H1 (cell line): ENCODE measurements around the gene TMEM174. TPM values are rescaled to one million over a fixed set of nuclear protein-coding genes. Genes with fewer than 3 reads are reported as not detected.

Source experiments
- CTCF ChIA-PET: fragments of 300-600 bp; sonication (Branson Sonifier 250); formaldehyde crosslinking; loops from one replicate; lab custom pipeline; 2021; ENCODE audit not compliant: partially characterized antibody; lab: Charles Lee
- POLR2A ChIA-PET: fragments of 300-600 bp; sonication (Branson Sonifier 250); formaldehyde crosslinking; loops from one replicate; lab custom pipeline; 2021; ENCODE audit warnings: inconsistent platforms; ENCODE audit not compliant: partially characterized antibody; lab: Charles Lee
- DNase-seq, 2 experiments: peaks; one replicate each; pipeline versions ENCODE4 v3.0.0 to v3.0.0-alpha.2; 2010 to 2022; ENCODE audit warnings: low spot score in 2 of 2, low read depth in 1 of 2, mixed read lengths in 1 of 2
- FAIRE-seq: peaks from 2 replicates; lab custom pipeline; 2011; peaks lifted over from hg19 to GRCh38; lab: Jason Lieb, UNC
- H2AFZ ChIP-seq: 2 replicates; pipeline ENCODE4 v1.8.1; 2012; ENCODE audit warnings: low read length, inconsistent platforms
- H2AK5ac ChIP-seq: 2 replicates; pipeline ENCODE4 v1.6.1; 2013; ENCODE audit warnings: low read depth, low read length
- H2BK120ac ChIP-seq: replicated peaks from 2 replicates; pipeline ENCODE3; 2013; ENCODE audit warnings: low read depth, low read length, inconsistent platforms
- H2BK12ac ChIP-seq: 2 replicates; pipeline ENCODE4 v1.6.1; 2013; ENCODE audit warnings: low read depth, low read length
- H2BK15ac ChIP-seq: 2 replicates; pipeline ENCODE4 v1.6.1; 2013; ENCODE audit warnings: low read length
- H2BK20ac ChIP-seq: 2 replicates; pipeline ENCODE4 v1.6.1; 2013; ENCODE audit warnings: low read length
- H2BK5ac ChIP-seq: 2 replicates; pipeline ENCODE4 v1.6.1; 2013; ENCODE audit warnings: low read depth, low read length
- H3K14ac ChIP-seq: 2 replicates; pipeline ENCODE4 v1.6.1; 2013; ENCODE audit warnings: inconsistent platforms; ENCODE audit not compliant: insufficient read length
- H3K18ac ChIP-seq: 2 replicates; pipeline ENCODE4 v1.6.1; 2013; ENCODE audit warnings: low read length; ENCODE audit errors: extremely low read depth
- H3K23ac ChIP-seq: 2 replicates; pipeline ENCODE4 v1.6.1; 2013; ENCODE audit warnings: inconsistent platforms; ENCODE audit not compliant: insufficient read length
- H3K23me2 ChIP-seq: 2 replicates; pipeline ENCODE4 v1.6.1; 2013; ENCODE audit warnings: low read depth, low read length
- H3K27ac ChIP-seq: 2 replicates; pipeline ENCODE4 v1.6.1; 2011; ENCODE audit warnings: low read depth, low read length, inconsistent platforms
- H3K27me3 ChIP-seq, 4 experiments: replicated peaks in 1 of 4; 1 replicate in 1 of 4; 2 replicates in 3 of 4; pipeline versions ENCODE4 v1.6.1 to v1.8.1; 2011 to 2013; ENCODE audit warnings: low read length in 3 of 4, mild to moderate bottlenecking in 3 of 4, inconsistent platforms in 2 of 4, mixed read lengths in 2 of 4, moderate library complexity in 1 of 4; ENCODE audit not compliant: control insufficient read depth in 3 of 4, insufficient read depth in 3 of 4; ENCODE audit errors: extremely low read depth in 1 of 4
- H3K36me3 ChIP-seq, 4 experiments: 2 replicates each; pipeline versions ENCODE4 v1.6.1 to v1.8.1; 2011 to 2013; ENCODE audit warnings: mild to moderate bottlenecking in 4 of 4, low read length in 3 of 4, moderate library complexity in 2 of 4, control low read depth in 1 of 4, inconsistent platforms in 1 of 4; ENCODE audit not compliant: insufficient read depth in 4 of 4, control insufficient read depth in 2 of 4
- H3K4ac ChIP-seq: replicated peaks from 2 replicates; pipeline ENCODE3; 2013; ENCODE audit warnings: low read length, low read depth, mixed read lengths, inconsistent platforms; ENCODE audit not compliant: insufficient read length
- H3K4me1 ChIP-seq, 4 experiments: replicated peaks in 1 of 4; 1 replicate in 1 of 4; 2 replicates in 3 of 4; pipeline versions ENCODE4 v1.6.1 to v1.8.1; 2011 to 2013; ENCODE audit warnings: low read length in 3 of 4, inconsistent platforms in 2 of 4, mixed read lengths in 1 of 4; ENCODE audit not compliant: insufficient read depth in 4 of 4, control insufficient read depth in 3 of 4
- H3K4me2 ChIP-seq, 2 experiments: 2 replicates each; pipeline versions ENCODE4 v1.6.1 to v1.8.1; 2011 to 2013; ENCODE audit warnings: low read depth in 2 of 2, low read length in 2 of 2, control low read depth in 1 of 2, inconsistent platforms in 1 of 2, mild to moderate bottlenecking in 1 of 2; ENCODE audit not compliant: insufficient read depth in 1 of 2
- H3K4me3 ChIP-seq, 4 experiments: fragments of 200-600, 300-600 bp in 1 of 4; sonication (generic), shearing (Covaris generic), sonication (Bioruptor Twin) in 1 of 4; 2 replicates each; pipeline versions ENCODE4 v1.5.1 to v1.8.1; 2011 to 2016; ENCODE audit warnings: low read length in 4 of 4, low read depth in 3 of 4, control low read depth in 2 of 4, inconsistent platforms in 2 of 4, mild to moderate bottlenecking in 2 of 4, mixed read lengths in 1 of 4, moderate library complexity in 1 of 4; ENCODE audit not compliant: insufficient read depth in 2 of 4; ENCODE audit errors: extremely low read depth in 1 of 4
- H3K56ac ChIP-seq: replicated peaks from 2 replicates; pipeline ENCODE3; 2013; ENCODE audit warnings: low read depth, mild to moderate bottlenecking, mixed read lengths, low read length, inconsistent platforms; ENCODE audit not compliant: insufficient read length
- H3K79me1 ChIP-seq: 2 replicates; pipeline ENCODE4 v1.6.1; 2013; ENCODE audit warnings: low read depth, low read length, control low read depth
- H3K79me2 ChIP-seq, 2 experiments: 2 replicates each; pipeline versions ENCODE4 v1.6.1 to v1.8.1; 2012 to 2013; ENCODE audit warnings: low read length in 2 of 2, mild to moderate bottlenecking in 2 of 2, inconsistent platforms in 1 of 2; ENCODE audit not compliant: insufficient read depth in 2 of 2, control insufficient read depth in 1 of 2
- H3K9ac ChIP-seq, 4 experiments: replicated peaks in 1 of 4; 1 replicate in 1 of 4; 2 replicates in 3 of 4; pipeline versions ENCODE4 v1.6.1 to v1.8.1; 2011 to 2013; ENCODE audit warnings: low read depth in 3 of 4, low read length in 3 of 4, control low read depth in 2 of 4, mild to moderate bottlenecking in 2 of 4, moderate library complexity in 2 of 4, inconsistent platforms in 1 of 4; ENCODE audit errors: extremely low read depth in 1 of 4
- H3K9me3 ChIP-seq, 2 experiments: 2 replicates each; pipeline versions ENCODE4 v1.6.1 to v1.8.1; 2012 to 2013; ENCODE audit warnings: mild to moderate bottlenecking in 2 of 2, moderate library complexity in 2 of 2, control low read depth in 1 of 2, inconsistent platforms in 1 of 2, low read depth in 1 of 2, low read length in 1 of 2, mixed read lengths in 1 of 2; ENCODE audit not compliant: insufficient read depth in 2 of 2
- H4K20me1 ChIP-seq, 2 experiments: replicated peaks in 1 of 2; 2 replicates each; pipeline versions ENCODE3 to v1.8.1; 2011 to 2013; ENCODE audit warnings: inconsistent platforms in 2 of 2, low read length in 2 of 2, mild to moderate bottlenecking in 1 of 2; ENCODE audit not compliant: insufficient read depth in 2 of 2, control insufficient read depth in 1 of 2
- H4K5ac ChIP-seq: 2 replicates; pipeline ENCODE4 v1.6.1; 2013; ENCODE audit warnings: low read length, low read depth, mixed read lengths, inconsistent platforms; ENCODE audit not compliant: insufficient read length
- H4K8ac ChIP-seq: 2 replicates; pipeline ENCODE4 v1.8.0; 2013; ENCODE audit warnings: mild to moderate bottlenecking, moderate library complexity, low read length, inconsistent platforms; ENCODE audit not compliant: insufficient read depth; ENCODE audit errors: extremely low read depth
- H4K91ac ChIP-seq: replicated peaks from 2 replicates; pipeline ENCODE3; 2013; ENCODE audit warnings: low read length, mixed read lengths, inconsistent platforms; ENCODE audit not compliant: insufficient read length
- ATF3 ChIP-seq: IDR thresholded peaks from 2 replicates; pipeline ENCODE4 v1.6.1; 2011; ENCODE audit warnings: low read depth, mild to moderate bottlenecking, low read length; ENCODE audit not compliant: insufficient read depth
- CHD2 ChIP-seq: IDR thresholded peaks from 2 replicates; pipeline ENCODE4 v1.6.1; 2012; ENCODE audit warnings: low read length, improper control_type of control experiment
- EZH2 ChIP-seq: fragments of 200-600 bp; sonication (generic); IDR thresholded peaks from 2 replicates; pipeline ENCODE4 v1.7.1; 2012; ENCODE audit warnings: low read depth, mild to moderate bottlenecking, moderate library complexity, low read length, inconsistent platforms; ENCODE audit not compliant: severe bottlenecking
- KDM4A ChIP-seq: IDR thresholded peaks from one replicate; pipeline ENCODE4 v1.7.1; 2012; ENCODE audit warnings: low read depth, mild to moderate bottlenecking, moderate library complexity, low read length, inconsistent platforms; ENCODE audit not compliant: severe bottlenecking
- SP1 ChIP-seq: IDR thresholded peaks from 2 replicates; pipeline ENCODE4 v1.6.1; 2011; ENCODE audit warnings: low read depth, low read length
- SP4 ChIP-seq: IDR thresholded peaks from 2 replicates; pipeline ENCODE4 v1.6.1; 2012; ENCODE audit warnings: low read length, inconsistent platforms
- TAF7 ChIP-seq: optimal IDR thresholded peaks from 2 replicates; pipeline ENCODE3; 2011; ENCODE audit warnings: low read depth, mild to moderate bottlenecking, inconsistent platforms, low read length, moderate library complexity, borderline replicate concordance
- WGBS, 2 experiments: shearing (Covaris generic) in 1 of 2; methylation state at CpG; one replicate each; pipeline versions ENCODE4 v1.1.6 to v1.1.7; 2013 to 2015; ENCODE audit warnings: low lambda C conversion rate in 2 of 2, mixed read lengths in 2 of 2, inconsistent platforms in 1 of 2, low coverage in 1 of 2, missing lambda C conversion rate in 1 of 2; ENCODE audit not compliant: insufficient replicate concordance in 2 of 2, insufficient coverage in 1 of 2, insufficient read length in 1 of 2; ENCODE audit errors: extremely low coverage in 1 of 2, missing lambda C conversion rate in 1 of 2; 5-methylcytosine and 5-hydroxymethylcytosine counted together
- polyA plus RNA-seq, 7 experiments: library from polyadenylated mRNA; depleted of rRNA in 3 of 7; stranded (reverse) in 5 of 7; unstranded in 2 of 7; fragments of >200 nt in 5 of 7; fragments of 200-250 nt in 2 of 7; gene quantifications; 1 replicate in 5 of 7; 2 replicates in 1 of 7; 4 replicates in 1 of 7; pipeline versions ENCODE4 v1.2.1 to v1.2.3, GENCODE V29; 2011 to 2013; ENCODE audit warnings: missing spikeins in 2 of 7, mixed read lengths in 2 of 7
- total RNA-seq: library from RNA; stranded (reverse); fragmentation: NEBNext Ultra II Directional; extraction: Animal tissue kit (Norgen Biotek cat#: 25700); gene quantifications from 2 replicates; pipeline ENCODE4 v1.2.1, GENCODE V29; 2021

The TMEM174 gene
- total and polyA plus RNA-seq, 2 of the 8 experiments (the other 6 are each of a cell fraction or from before 2014, with no cell fraction given), result not detected

DNA sequence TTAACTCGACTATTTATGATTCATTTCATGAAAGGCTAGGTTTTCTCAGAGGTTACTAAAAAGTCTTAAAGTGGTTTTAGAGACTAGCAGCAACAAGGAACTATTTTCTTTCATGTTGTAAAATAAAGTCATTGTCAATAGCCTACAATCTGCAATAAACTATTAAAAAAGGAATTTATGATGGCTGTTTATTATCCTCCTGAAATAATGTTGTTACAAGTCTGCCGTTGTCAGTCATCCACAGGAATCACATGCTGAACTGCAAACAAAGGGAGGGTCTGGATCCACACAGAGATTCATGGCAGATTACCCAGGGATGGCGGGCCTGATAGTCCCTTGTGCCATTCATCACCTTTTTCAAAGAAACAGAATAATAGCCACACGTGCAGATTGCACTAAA lies 49.2 kb downstream of the TMEM174 start:
- TF ChIP-seq SP4 (no peak), CHD2 (no peak), TAF7 (no peak), SP1 (no peak), EZH2 (no peak), ATF3 (no peak), KDM4A (no peak)
- TF ChIP-seq, all 59 proteins: peak for 0
- Histone ChIP-seq H4K5ac (no peak overlapping the region), H2BK5ac (no peak overlapping the region), H3K9me3 (no peaks in the 10 kb centered on the region), H3K36me3 (no peaks in the 10 kb centered on the region), H3K27ac (no peak overlapping the region), H2AK5ac (no peak overlapping the region), H3K14ac (no peak overlapping the region), H3K4me1 (0 out of 7 replicates have a peak, but pooled peaks cover 0 to 3% (median 0%) of the 10 kb centered on the region in 4 experiments), H3K23ac (no peak overlapping the region), H3K18ac (no peak overlapping the region), H2BK20ac (no peak overlapping the region), H3K4me2 (no peak overlapping the region), H3K23me2 (no peaks in the 10 kb centered on the region), H3K9ac (no peak overlapping the region), H4K91ac (no peak overlapping the region), H3K79me1 (no peaks in the 10 kb centered on the region), H2BK15ac (no peak overlapping the region), H4K8ac (no peak overlapping the region), H2BK12ac (no peak overlapping the region), H3K4ac (no peak overlapping the region), H4K20me1 (no peaks in the 10 kb centered on the region), H3K79me2 (no peaks in the 10 kb centered on the region), H3K27me3 (peaks cover 7 to 14% (median 12%) of the 10 kb centered on the region in 4 experiments), H2AFZ (no peak overlapping the region), H3K56ac (no peak overlapping the region), H2BK120ac (no peak overlapping the region), H3K4me3 (no peak overlapping the region)
- CTCF ChIA-PET, result interaction anchor here (1.0 kb wide), 1 partner anchor 28 kb away, joined by 4 read pairs; no protein-coding TSS in a partner anchor
- WGBS, 2 experiments, result 82% methylated on average over 4 of the region's 4 CpGs; no CpG with 5 or more reads in 1 of the 2 experiments
- DNase-seq (no peak), FAIRE-seq (no peak)
- POLR2A ChIA-PET, result no interaction called here
